H9 (cell line): ENCODE data around the gene KIAA1586. TPM values are rescaled to one million over a fixed set of nuclear protein-coding genes. Genes with fewer than 3 reads are reported as not detected.

Experiments
- DNase-seq: peaks from one replicate; pipeline ENCODE4 v3.0.0-alpha.2; 2017
- H2AFZ ChIP-seq: one replicate; pipeline ENCODE4 v1.6.1; 2013; ENCODE audit warnings: mild to moderate bottlenecking, low read length, control low read depth, moderate library complexity
- H2AK5ac ChIP-seq: 2 replicates; pipeline ENCODE4 v1.6.1; 2013; ENCODE audit warnings: low read length, control low read depth, mixed read lengths; ENCODE audit not compliant: insufficient read length
- H2BK120ac ChIP-seq: one replicate; pipeline ENCODE4 v1.6.1; 2013; ENCODE audit warnings: low read depth, mild to moderate bottlenecking, low read length, control low read depth, inconsistent platforms; ENCODE audit not compliant: poor library complexity, severe bottlenecking
- H2BK12ac ChIP-seq: 2 replicates; pipeline ENCODE4 v1.6.1; 2013; ENCODE audit warnings: low read length, control low read depth, mixed read lengths, low read depth; ENCODE audit not compliant: insufficient read length
- H2BK15ac ChIP-seq: 2 replicates; pipeline ENCODE4 v1.6.1; 2013; ENCODE audit warnings: low read depth, low read length, control low read depth
- H2BK20ac ChIP-seq: one replicate; pipeline ENCODE4 v1.6.1; 2013; ENCODE audit warnings: low read depth, mild to moderate bottlenecking, low read length, control low read depth, inconsistent platforms; ENCODE audit not compliant: poor library complexity, severe bottlenecking
- H2BK5ac ChIP-seq: 2 replicates; pipeline ENCODE4 v1.6.1; 2013; ENCODE audit warnings: low read length, control low read depth, mixed read lengths; ENCODE audit not compliant: insufficient read length
- H3K14ac ChIP-seq: 2 replicates; pipeline ENCODE4 v1.6.1; 2013; ENCODE audit warnings: low read length, control low read depth; ENCODE audit not compliant: insufficient read depth
- H3K18ac ChIP-seq: 2 replicates; pipeline ENCODE4 v1.6.1; 2013; ENCODE audit warnings: low read depth, mild to moderate bottlenecking, mixed read lengths, low read length, control low read depth; ENCODE audit not compliant: insufficient read length
- H3K23ac ChIP-seq: 2 replicates; pipeline ENCODE4 v1.6.1; 2013; ENCODE audit warnings: low read length, control low read depth, mixed read lengths, low read depth; ENCODE audit not compliant: insufficient read length
- H3K23me2 ChIP-seq: 2 replicates; pipeline ENCODE4 v1.6.1; 2013; ENCODE audit warnings: low read depth, mild to moderate bottlenecking, mixed read lengths, low read length, control low read depth; ENCODE audit not compliant: insufficient read length, poor library complexity, severe bottlenecking
- H3K27ac ChIP-seq: 2 replicates; pipeline ENCODE4 v1.5.1; 2013; ENCODE audit warnings: low read length, control low read depth, mixed read lengths, low read depth; ENCODE audit not compliant: insufficient read length
- H3K27me3 ChIP-seq: 2 replicates; pipeline ENCODE4 v1.6.1; 2013; ENCODE audit warnings: low read length, control low read depth, inconsistent platforms; ENCODE audit not compliant: insufficient read depth
- H3K4ac ChIP-seq: 2 replicates; pipeline ENCODE4 v1.6.1; 2013; ENCODE audit warnings: low read depth, mild to moderate bottlenecking, control low read depth, inconsistent platforms, low read length, moderate library complexity
- H3K4me1 ChIP-seq: 2 replicates; pipeline ENCODE4 v1.6.1; 2013; ENCODE audit warnings: low read length, control low read depth, inconsistent platforms; ENCODE audit not compliant: insufficient read depth
- H3K4me2 ChIP-seq: 2 replicates; pipeline ENCODE4 v1.6.1; 2013; ENCODE audit warnings: low read length, control low read depth, mixed read lengths; ENCODE audit not compliant: insufficient read length, insufficient read depth
- H3K56ac ChIP-seq: 2 replicates; pipeline ENCODE4 v1.6.1; 2013; ENCODE audit warnings: low read depth, mild to moderate bottlenecking, mixed read lengths, low read length, control low read depth; ENCODE audit not compliant: insufficient read length
- H3K79me1 ChIP-seq: 2 replicates; pipeline ENCODE4 v1.6.1; 2013; ENCODE audit warnings: low read depth, mild to moderate bottlenecking, moderate library complexity, low read length, control low read depth, inconsistent platforms; ENCODE audit not compliant: insufficient read depth, poor library complexity, severe bottlenecking
- H3K79me2 ChIP-seq: 2 replicates; pipeline ENCODE4 v1.6.1; 2013; ENCODE audit warnings: low read length, control low read depth, inconsistent platforms; ENCODE audit not compliant: insufficient read depth
- H3K9ac ChIP-seq: 2 replicates; pipeline ENCODE4 v1.6.1; 2013; ENCODE audit warnings: low read length, control low read depth, mixed read lengths; ENCODE audit not compliant: insufficient read length; ENCODE audit errors: extremely low read depth
- H3K9me3 ChIP-seq: one replicate; pipeline ENCODE4 v1.6.1; 2013; ENCODE audit warnings: low read depth, low read length, inconsistent platforms; ENCODE audit not compliant: control insufficient read depth
- H3T11ph ChIP-seq: one replicate; pipeline ENCODE4 v1.6.1; 2013; ENCODE audit warnings: mild to moderate bottlenecking, low read length, control low read depth, inconsistent platforms
- H4K20me1 ChIP-seq: one replicate; pipeline ENCODE4 v1.6.1; 2013; ENCODE audit not compliant: control insufficient read depth, insufficient read length, insufficient read depth
- H4K5ac ChIP-seq: 2 replicates; pipeline ENCODE4 v1.6.1; 2013; ENCODE audit warnings: low read depth, mild to moderate bottlenecking, mixed read lengths, low read length, control low read depth; ENCODE audit not compliant: insufficient read length
- H4K8ac ChIP-seq: replicated peaks from 2 replicates; pipeline ENCODE4 v1.6.1; 2013; ENCODE audit warnings: low read length, control low read depth, mixed read lengths, low read depth; ENCODE audit not compliant: insufficient read length
- H4K91ac ChIP-seq: 2 replicates; pipeline ENCODE4 v1.6.1; 2013; ENCODE audit warnings: low read depth, mild to moderate bottlenecking, moderate library complexity, mixed read lengths, low read length, control low read depth; ENCODE audit not compliant: insufficient read length
- H3K27ac Mint-ChIP-seq, 3 experiments: 2 replicates in 2 of 3; 3 replicates in 1 of 3; pipeline ENCODE4 v1.8.0; 2020 to 2021; ENCODE audit warnings: mixed read lengths in 3 of 3, mild to moderate bottlenecking in 1 of 3, moderate library complexity in 1 of 3
- H3K27me3 Mint-ChIP-seq: 2 replicates; pipeline ENCODE4 v1.8.0; 2021; ENCODE audit warnings: low read depth, mild to moderate bottlenecking, moderate library complexity, mixed read lengths
- H3K36me3 Mint-ChIP-seq, 3 experiments: 2 replicates in 2 of 3; 3 replicates in 1 of 3; pipeline ENCODE4 v1.8.0; 2020 to 2021; ENCODE audit warnings: low read depth in 3 of 3, mixed read lengths in 3 of 3; ENCODE audit not compliant: insufficient read depth in 1 of 3
- H3K4me1 Mint-ChIP-seq, 2 experiments: 2 replicates each; pipeline ENCODE4 v1.8.0; 2020; ENCODE audit warnings: mixed read lengths in 2 of 2
- H3K4me3 Mint-ChIP-seq, 2 experiments: 2 replicates in 1 of 2; 3 replicates in 1 of 2; pipeline ENCODE4 v1.8.0; 2020 to 2021; ENCODE audit warnings: mild to moderate bottlenecking in 2 of 2, mixed read lengths in 2 of 2, moderate library complexity in 1 of 2
- H3K9me3 Mint-ChIP-seq, 2 experiments: 2 replicates in 1 of 2; 3 replicates in 1 of 2; pipeline ENCODE4 v1.8.0; 2020; ENCODE audit warnings: mild to moderate bottlenecking in 2 of 2, mixed read lengths in 2 of 2, moderate library complexity in 1 of 2
- WGBS: extraction: QIAGEN DNeasy Blood & Tissue Kit; methylation state at CpG from one replicate; pipeline ENCODE4 v1.1.7; 2013; ENCODE audit warnings: missing lambda C conversion rate, low lambda C conversion rate, mixed read lengths; ENCODE audit not compliant: insufficient read length; ENCODE audit errors: extremely low coverage; 5-methylcytosine and 5-hydroxymethylcytosine counted together
- total RNA-seq: library from RNA; stranded (reverse); gene quantifications from 2 replicates; pipeline ENCODE4 v1.2.1, GENCODE V29; 2021
- TF ChIP-seq, protein P1 (sequence below): fragments of 200-600 bp; sonication (generic); conservative IDR thresholded peaks from 3 replicates; pipeline ENCODE4 v1.8.0; 2021; ENCODE audit warnings: antibody characterized with exemption, mild to moderate bottlenecking

Gene KIAA1586
- total RNA-seq, 1 experiment from 2014 or later, result 33.3 TPM

DNA sequence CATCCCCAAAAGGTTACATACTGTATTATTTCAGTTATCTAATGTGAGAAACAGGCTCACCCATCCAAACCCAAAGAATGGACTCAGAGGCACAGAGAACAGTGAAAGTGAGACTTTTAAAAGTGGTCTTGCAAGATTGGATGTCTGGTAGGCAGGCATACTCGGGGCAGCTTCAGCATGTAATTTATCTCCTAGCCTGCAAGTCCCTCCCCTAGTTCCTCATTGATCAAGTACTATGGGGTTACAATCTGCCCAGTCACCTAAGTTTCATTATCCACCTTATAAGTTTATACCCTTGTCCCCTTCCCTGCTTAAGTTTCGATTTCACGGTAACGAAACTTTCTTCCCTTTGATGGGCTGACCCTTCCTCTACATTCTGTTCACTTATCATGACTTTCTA, 22.7 kb downstream of the KIAA1586 start:
- Histone ChIP-seq H3K79me2 (no peaks in the 10 kb centered on the region), H3K23me2 (no peaks in the 10 kb centered on the region), H3K4ac (no peak overlapping the region), H3K9ac (no peak overlapping the region), H3K27me3 (no peaks in the 10 kb centered on the region), H3K4me2 (no peak overlapping the region), H2AK5ac (no peak overlapping the region), H3K27ac (no peak overlapping the region), H2BK15ac (no peak overlapping the region), H2BK20ac (no peak overlapping the region), H4K20me1 (no peaks in the 10 kb centered on the region), H3K56ac (no peak overlapping the region), H3T11ph (no peak overlapping the region), H3K23ac (no peak overlapping the region), H3K14ac (no peak overlapping the region), H2BK120ac (no peak overlapping the region), H3K79me1 (no peaks in the 10 kb centered on the region), H2BK5ac (no peak overlapping the region), H4K5ac (no peak overlapping the region), H4K8ac (no peak overlapping the region), H2AFZ (no peak overlapping the region), H2BK12ac (no peak overlapping the region), H3K18ac (no peak overlapping the region), H3K4me1 (peaks cover 9% of the 10 kb centered on the region; the same call in 1 of the 2 replicates), H4K91ac (no peak overlapping the region), H3K9me3 (no peaks in the 10 kb centered on the region)
- DNase-seq, result no peak
- Mint-ChIP-seq H3K27me3 (peaks cover 2% of the 10 kb centered on the region; the same call in 1 of the 2 replicates), H3K36me3 (peaks cover 9 to 16% (median 12%) of the 10 kb centered on the region in 3 experiments; a peak in 6 of 7 replicates), H3K4me3 (no peak overlapping the region), H3K9me3 (0 out of 5 replicates have a peak, but pooled peaks cover 0 to 3% of the 10 kb centered on the region in 2 experiments), H3K4me1 (peaks cover 28 to 36% of the 10 kb centered on the region in 2 experiments), H3K27ac (no peak overlapping the region; a peak in 1 of 7 replicates)
- WGBS, result no CpG with 5 or more reads among the region's 4 CpGs
- TF ChIP-seq, protein P1, sequence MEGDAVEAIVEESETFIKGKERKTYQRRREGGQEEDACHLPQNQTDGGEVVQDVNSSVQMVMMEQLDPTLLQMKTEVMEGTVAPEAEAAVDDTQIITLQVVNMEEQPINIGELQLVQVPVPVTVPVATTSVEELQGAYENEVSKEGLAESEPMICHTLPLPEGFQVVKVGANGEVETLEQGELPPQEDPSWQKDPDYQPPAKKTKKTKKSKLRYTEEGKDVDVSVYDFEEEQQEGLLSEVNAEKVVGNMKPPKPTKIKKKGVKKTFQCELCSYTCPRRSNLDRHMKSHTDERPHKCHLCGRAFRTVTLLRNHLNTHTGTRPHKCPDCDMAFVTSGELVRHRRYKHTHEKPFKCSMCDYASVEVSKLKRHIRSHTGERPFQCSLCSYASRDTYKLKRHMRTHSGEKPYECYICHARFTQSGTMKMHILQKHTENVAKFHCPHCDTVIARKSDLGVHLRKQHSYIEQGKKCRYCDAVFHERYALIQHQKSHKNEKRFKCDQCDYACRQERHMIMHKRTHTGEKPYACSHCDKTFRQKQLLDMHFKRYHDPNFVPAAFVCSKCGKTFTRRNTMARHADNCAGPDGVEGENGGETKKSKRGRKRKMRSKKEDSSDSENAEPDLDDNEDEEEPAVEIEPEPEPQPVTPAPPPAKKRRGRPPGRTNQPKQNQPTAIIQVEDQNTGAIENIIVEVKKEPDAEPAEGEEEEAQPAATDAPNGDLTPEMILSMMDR, result no peak
